Endodermal cell (in vitro differentiated cells): ENCODE data around the gene HOXD10. TPM values are rescaled to one million over a fixed set of nuclear protein-coding genes. Genes with fewer than 3 reads are reported as not detected.

Source experiments
- DNase-seq: peaks from one replicate; pipeline ENCODE4 v3.0.0-alpha.2; 2017
- H3K27ac ChIP-seq: 2 replicates; pipeline ENCODE4 v1.5.1; 2013; ENCODE audit warnings: mild to moderate bottlenecking, low read depth, low read length, moderate library complexity
- H3K27me3 ChIP-seq: 2 replicates; pipeline ENCODE4 v1.6.1; 2013; ENCODE audit warnings: mild to moderate bottlenecking, low read length, moderate library complexity; ENCODE audit not compliant: insufficient read depth, control insufficient read depth, poor library complexity, severe bottlenecking
- H3K36me3 ChIP-seq: 2 replicates; pipeline ENCODE4 v1.7.0; 2013; ENCODE audit warnings: mild to moderate bottlenecking, low read length, moderate library complexity; ENCODE audit not compliant: control insufficient read depth, insufficient read depth
- H3K4me1 ChIP-seq: one replicate; pipeline ENCODE4 v1.7.0; 2013; ENCODE audit warnings: low read length; ENCODE audit not compliant: control insufficient read depth, insufficient read depth
- H3K4me3 ChIP-seq: 2 replicates; pipeline ENCODE4 v1.5.1; 2013; ENCODE audit warnings: mild to moderate bottlenecking, low read length, moderate library complexity
- H3K9ac ChIP-seq: 2 replicates; pipeline ENCODE4 v1.6.1; 2013; ENCODE audit warnings: mild to moderate bottlenecking, low read length, moderate library complexity; ENCODE audit not compliant: poor library complexity, severe bottlenecking; ENCODE audit errors: extremely low read depth
- H3K9me3 ChIP-seq: 2 replicates; pipeline ENCODE4 v1.6.1; 2013; ENCODE audit warnings: mild to moderate bottlenecking, low read length, moderate library complexity; ENCODE audit not compliant: control insufficient read depth
- H3K27ac Mint-ChIP-seq: 2 replicates; pipeline ENCODE4 v1.8.0; 2020; ENCODE audit warnings: mixed read lengths
- H3K27me3 Mint-ChIP-seq: 2 replicates; pipeline ENCODE4 v1.8.0; 2021; ENCODE audit warnings: mild to moderate bottlenecking, mixed read lengths; ENCODE audit not compliant: insufficient read depth
- H3K36me3 Mint-ChIP-seq: 2 replicates; pipeline ENCODE4 v1.8.0; 2020; ENCODE audit warnings: low read depth, mixed read lengths
- H3K4me1 Mint-ChIP-seq: 2 replicates; pipeline ENCODE4 v1.8.0; 2020; ENCODE audit warnings: mixed read lengths
- H3K4me3 Mint-ChIP-seq: 2 replicates; pipeline ENCODE4 v1.8.0; 2020; ENCODE audit warnings: mild to moderate bottlenecking, moderate library complexity, mixed read lengths
- H3K9me3 Mint-ChIP-seq: 2 replicates; pipeline ENCODE4 v1.8.0; 2020; ENCODE audit warnings: mild to moderate bottlenecking, mixed read lengths
- CTCF ChIP-seq: fragments of 200-600 bp; sonication (generic); conservative IDR thresholded peaks from 2 replicates; pipeline ENCODE4 v1.5.0; 2021; ENCODE audit warnings: antibody characterized with exemption, mild to moderate bottlenecking
- WGBS, 2 experiments: methylation state at CpG; one replicate each; pipeline versions ENCODE4 v1.1.5 to v1.1.7; 2013; ENCODE audit warnings: missing lambda C conversion rate in 2 of 2, mixed read lengths in 1 of 2; ENCODE audit not compliant: insufficient coverage in 1 of 2, insufficient read length in 1 of 2; 5-methylcytosine and 5-hydroxymethylcytosine counted together
- total RNA-seq, 2 donors: library from RNA; stranded (reverse); fragmentation: NEBNext Ultra II Directional in 1 of 2; extraction: Animal tissue kit (Norgen Biotek cat#: 25700) in 1 of 2; gene quantifications; 2 replicates in 1 of 2; 3 replicates in 1 of 2; pipeline ENCODE4 v1.2.1, GENCODE V29; 2021

HOXD10 gene
- total RNA-seq, 2 donors from 2014 or later: not detected

GRCh38 chr2:176093898-176094249 lies 22.7 kb upstream of the HOXD10 start:
- no peak overlapping the region for H3K27ac ChIP-seq
- no peak for DNase-seq
- WGBS, 2 experiments: 0 to 10% methylated on average over 2 to 8 of the region's 8 CpGs
- no peak overlapping the region for H3K9ac ChIP-seq
- no peaks in the 10 kb centered on the region for H3K36me3 ChIP-seq
- no peaks in the 10 kb centered on the region for H3K36me3 Mint-ChIP-seq
- H3K27ac Mint-ChIP-seq: no peak overlapping the region
- peaks cover 5% of the 10 kb centered on the region for H3K4me1 ChIP-seq
- H3K9me3 ChIP-seq: peaks cover 5% of the 10 kb centered on the region
- no peak overlapping the region for H3K4me3 Mint-ChIP-seq
- H3K4me1 Mint-ChIP-seq: peaks cover 32% of the 10 kb centered on the region
- no peaks in the 10 kb centered on the region for H3K9me3 Mint-ChIP-seq
- H3K4me3 ChIP-seq: no peak overlapping the region
- no peak for TF ChIP-seq CTCF
- peaks cover 99% of the 10 kb centered on the region for H3K27me3 ChIP-seq
- peaks cover 96% of the 10 kb centered on the region for H3K27me3 Mint-ChIP-seq

- Mint-ChIP-seq H3K4me3 (no peak overlapping the region), H3K27ac (no peak overlapping the region), H3K9me3 (no peaks in the 10 kb centered on the region), H3K4me1 (peaks cover 33% of the 10 kb centered on the region), H3K36me3 (no peaks in the 10 kb centered on the region), H3K27me3 (peaks cover 96% of the 10 kb centered on the region)
- H3K4me1 ChIP-seq: peaks cover under 1% of the 10 kb centered on the region
- DNase-seq: peak; percentile 52
- H3K27me3 ChIP-seq: peaks cover 99% of the 10 kb centered on the region
- WGBS, 2 experiments: 5 to 6% methylated on average over 10 to 12 of the region's 12 CpGs
- no peak for TF ChIP-seq CTCF
- H3K9me3 ChIP-seq: peaks cover 5% of the 10 kb centered on the region
- H3K27ac ChIP-seq: no peak overlapping the region
- H3K9ac ChIP-seq: no peak overlapping the region
- no peaks in the 10 kb centered on the region for H3K36me3 ChIP-seq
- no peak overlapping the region for H3K4me3 ChIP-seq
These were observed 22.2 kb upstream of the HOXD10 start for GRCh38 chr2:176094349-176094748.

GRCh38 chr2:176095421-176095820 lies 21.2 kb upstream of the HOXD10 start:
- H3K4me3 Mint-ChIP-seq: no peak overlapping the region
- Histone ChIP-seq H3K27me3 (peaks cover 99% of the 10 kb centered on the region), H3K27ac (no peak overlapping the region), H3K4me1 (no peaks in the 10 kb centered on the region), H3K4me3 (no peak overlapping the region), H3K9me3 (peaks cover 5% of the 10 kb centered on the region), H3K9ac (no peak overlapping the region), H3K36me3 (no peaks in the 10 kb centered on the region)
- TF ChIP-seq CTCF: no peak
- no peak overlapping the region for H3K27ac Mint-ChIP-seq
- H3K9me3 Mint-ChIP-seq: no peaks in the 10 kb centered on the region
- no peaks in the 10 kb centered on the region for H3K36me3 Mint-ChIP-seq
- peaks cover 96% of the 10 kb centered on the region for H3K27me3 Mint-ChIP-seq
- peaks cover 36% of the 10 kb centered on the region for H3K4me1 Mint-ChIP-seq
- peak; percentile 31 for DNase-seq
- WGBS, 2 experiments: 24 to 26% methylated on average over 3 to 5 of the region's 5 CpGs
